ENCODE results near the gene TRMT11. TPM values are rescaled to one million over a fixed set of nuclear protein-coding genes. Genes with fewer than 3 reads are reported as not detected.

TRMT11 gene
- total and polyA plus RNA-seq, 10 of the 15 experiments (the other 5 are each of a cell fraction or from before 2014, with no cell fraction given): 34.0 to 81.1 (median 43.7) TPM

GRCh38 chr6:126016591-126016990 lies 30.3 kb downstream of the TRMT11 start (continued):
- TF ChIP-seq MLLT1 (IDR thresholded peaks at IDR 0.05): no peak
- TF ChIP-seq IRF4 (IDR thresholded peaks at IDR 0.05; ENCODE audit: low read depth, low read length): no peak

- POLR2A ChIA-PET: no interaction called here
- intact Hi-C loops (cut with micrococcal nuclease; ENCODE audit: unreplicated experiment): no loop called here
- Histone ChIP-seq H3K4me3 (no peak overlapping the region), H3K27ac (ENCODE audit: control insufficient read depth, insufficient read depth) (no peak overlapping the region), H3K79me2 (ENCODE audit: control insufficient read depth, insufficient read depth, low read length) (no peaks in the 10 kb centered on the region), H4K20me1 (ENCODE audit: control insufficient read depth, insufficient read depth) (no peaks in the 10 kb centered on the region), H3K4me2 (ENCODE audit: control insufficient read depth, insufficient read depth) (no peak overlapping the region), H3K9me3 (replicated peaks; ENCODE audit: control insufficient read depth, insufficient read depth, low read length) (no peaks in the 10 kb centered on the region), H3K27me3 (replicated peaks in 1 of 2; ENCODE audit: control insufficient read depth in 2 of 2, insufficient read depth in 2 of 2, low read length in 1 of 2) (no peaks in the 10 kb centered on the region), H3K9ac (ENCODE audit: control insufficient read depth, insufficient read depth, low read length) (no peak overlapping the region), H3K4me1 (ENCODE audit: control insufficient read depth, insufficient read depth, low read length) (no peaks in the 10 kb centered on the region), H3K36me3 (ENCODE audit: control insufficient read depth in 2 of 2, insufficient read depth in 2 of 2, low read length in 1 of 2) (peaks cover 0 to 19% of the 10 kb centered on the region in 2 experiments; a peak in 3 of 4 replicates), H2AFZ (ENCODE audit: control insufficient read depth, low read depth, low read length) (no peak overlapping the region)
- DNase-seq (ENCODE audit: low read depth, low spot score) (no peak), ATAC-seq (no peak), FAIRE-seq (no peak)
- in situ Hi-C loops (cut with MboI): loop anchor here (25.0 kb wide), 1 partner anchor 645 kb away; no protein-coding TSS in a partner anchor
- SMC1A ChIA-PET (ENCODE audit: uncharacterized antibody, unreplicated experiment): interaction anchor here (1.0 to 1.7 kb wide), 5 partner anchors 14 to 74 kb away, joined by 3 to 8 read pairs (median 5); no protein-coding TSS in a partner anchor
- no TSS peak for BruUV-seq (replicated peaks)
- CTCF ChIA-PET: interaction anchor here (0.8 to 2.9 kb wide), 4 partner anchors 13 to 43 kb away, joined by 3 to 11 read pairs (median 4); no protein-coding TSS in a partner anchor
- RAD21 ChIA-PET (ENCODE audit: unreplicated experiment): interaction anchor here (0.9 kb wide), 1 partner anchor 25 kb away, joined by 3 read pairs; no protein-coding TSS in a partner anchor
- TF ChIP-seq MAX (IDR thresholded peaks at IDR 0.05; ENCODE audit: low read depth, low read length): no peak
- no peak for TF ChIP-seq TCF12 (IDR thresholded peaks at IDR 0.05; ENCODE audit: low read depth, low read length)
- TF ChIP-seq SREBF2 (IDR thresholded peaks at IDR 0.05; ENCODE audit: low read length): no peak
- TF ChIP-seq ELK1 (IDR thresholded peaks at IDR 0.05; ENCODE audit: low read depth, low read length): no peak
- no peak for TF ChIP-seq PRDM15 (CRISPR knock-in tag; IDR thresholded peaks at IDR 0.05)
- no peak for TF ChIP-seq CBFB (IDR thresholded peaks at IDR 0.05; ENCODE audit: low read depth)
- no peak for TF ChIP-seq IKZF2 (IDR thresholded peaks at IDR 0.05)
- TF ChIP-seq CTCF (IDR thresholded peaks at IDR 0.05 in 2 of 3, conservative IDR thresholded peaks at IDR 0.05 in 1 of 3; ENCODE audit: control insufficient read depth in 2 of 3, extremely low read depth in 1 of 3, insufficient read depth in 1 of 3, low read depth in 3 of 3, low read length in 3 of 3): no peak
- no peak for TF ChIP-seq ZBED1 (IDR thresholded peaks at IDR 0.05; ENCODE audit: borderline replicate concordance)
- TF ChIP-seq KDM1A (IDR thresholded peaks at IDR 0.05; ENCODE audit: borderline replicate concordance): no peak
- no peak for TF ChIP-seq RCOR1 (conservative IDR thresholded peaks at IDR 0.05; ENCODE audit: low read depth, low read length)
Measured at GRCh38 chr6:126017668-126018067, 31.3 kb downstream of the TRMT11 start.
